NCI-H2107 treated with DMSO at 0.1 percent for 48 hours (cell line): ENCODE measurements around the gene HSD3B7.
A peak's percentile ranks its signal among the peaks of the same experiment; 100 is the strongest.

Experiments
- DNase-seq: peaks from one replicate; lab custom pipeline; 2025; ENCODE audit not compliant: unreplicated experiment; lab: John Stamatoyannopoulos, UW

Gene HSD3B7

DNA sequence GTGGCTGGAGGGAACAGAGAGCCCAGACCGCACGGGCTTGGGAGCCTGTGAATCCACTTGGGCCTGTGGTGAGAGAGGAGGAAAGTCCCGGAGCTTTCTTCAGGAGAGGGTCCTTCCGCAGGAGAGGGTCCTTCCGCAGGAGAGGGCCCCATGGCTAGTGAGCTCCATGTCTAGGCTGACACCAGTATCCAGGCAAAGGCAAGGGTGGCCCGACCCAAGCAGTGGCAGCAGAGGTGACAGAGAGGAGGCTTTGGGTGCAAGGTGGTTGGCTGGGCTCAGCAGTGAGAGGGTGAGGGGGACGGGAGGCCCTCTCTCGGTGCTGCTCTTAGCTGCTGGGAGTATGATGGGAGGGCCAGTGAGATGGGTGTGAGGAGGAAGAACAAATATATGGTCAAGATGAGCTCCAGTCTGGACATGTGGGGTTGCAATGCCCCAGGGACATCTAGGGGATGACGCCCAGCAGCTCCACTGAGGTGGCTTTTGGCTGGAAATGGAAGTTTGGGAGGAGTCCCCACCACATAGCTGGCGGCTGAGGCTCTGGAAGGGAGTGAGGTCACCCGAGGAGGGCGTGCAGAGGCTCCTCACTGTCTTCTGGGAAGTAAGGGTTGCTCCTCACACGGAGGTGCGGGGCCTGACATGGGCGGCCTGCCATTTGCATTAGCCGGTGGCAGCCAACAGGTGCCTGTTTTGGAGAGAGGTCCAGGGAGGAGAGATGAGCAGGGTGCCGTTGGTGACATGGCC is 2.3 kb upstream of the HSD3B7 start:
- DNase-seq = no peak

- DNase-seq = no peak
These were observed 1.6 kb upstream of the HSD3B7 start for GRCh38 chr16:30983289-30983889.

DNA sequence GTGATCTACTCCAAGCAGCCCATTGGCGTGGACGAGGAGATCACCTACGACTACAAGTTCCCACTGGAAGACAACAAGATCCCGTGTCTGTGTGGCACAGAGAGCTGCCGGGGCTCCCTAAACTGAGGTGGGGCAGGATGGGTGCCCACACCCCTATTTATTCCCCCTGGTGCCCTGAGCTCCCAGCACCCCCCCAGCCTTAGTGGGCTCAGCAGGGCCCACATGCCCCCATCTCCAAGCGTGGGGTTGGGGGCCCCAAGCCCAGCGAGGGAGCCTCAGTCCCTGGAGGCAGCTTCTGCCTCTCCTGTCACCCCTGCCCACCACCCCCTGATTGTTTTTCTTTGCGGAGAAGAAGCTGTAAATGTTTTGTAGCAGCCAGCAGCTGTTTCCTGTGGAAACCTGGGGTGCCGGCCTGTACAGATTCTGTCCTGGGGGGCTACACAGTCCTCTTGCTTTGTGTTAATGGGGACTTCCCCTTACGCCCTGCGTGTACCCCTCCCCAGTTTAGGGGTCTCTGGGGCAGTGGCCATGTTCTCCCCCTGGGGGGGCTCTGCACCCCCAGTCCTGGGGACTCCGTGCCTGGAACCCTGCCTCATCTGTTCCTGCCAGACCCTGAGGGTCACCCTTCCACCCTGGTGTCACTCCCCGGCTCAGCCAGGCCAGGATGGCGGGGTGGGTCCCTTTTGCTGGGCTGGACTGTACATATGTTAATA is 953 bp upstream of the HSD3B7 start:
- no peak for DNase-seq

GRCh38 chr16:30985401-30986128 is 558 bp downstream of the HSD3B7 start:
- DNase-seq = peak; percentile 76

- DNase-seq = no peak
These were observed 1.4 kb downstream of the HSD3B7 start for GRCh38 chr16:30986129-30986991.

DNA sequence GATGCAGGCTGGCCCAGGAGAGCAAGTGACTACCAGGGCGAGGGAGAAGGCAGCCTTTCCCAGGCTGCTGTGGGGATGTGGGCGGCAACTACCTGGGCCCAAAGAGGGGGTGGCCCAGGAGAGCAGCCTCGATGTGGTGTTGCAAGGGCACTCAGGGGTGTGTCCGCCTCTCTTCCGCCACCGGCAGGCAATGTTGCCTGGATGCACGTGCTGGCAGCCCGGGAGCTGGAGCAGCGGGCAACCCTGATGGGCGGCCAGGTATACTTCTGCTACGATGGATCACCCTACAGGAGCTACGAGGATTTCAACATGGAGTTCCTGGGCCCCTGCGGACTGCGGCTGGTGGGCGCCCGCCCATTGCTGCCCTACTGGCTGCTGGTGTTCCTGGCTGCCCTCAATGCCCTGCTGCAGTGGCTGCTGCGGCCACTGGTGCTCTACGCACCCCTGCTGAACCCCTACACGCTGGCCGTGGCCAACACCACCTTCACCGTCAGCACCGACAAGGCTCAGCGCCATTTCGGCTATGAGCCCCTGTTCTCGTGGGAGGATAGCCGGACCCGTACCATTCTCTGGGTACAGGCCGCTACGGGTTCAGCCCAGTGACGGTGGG is 2.7 kb downstream of the HSD3B7 start:
- no peak for DNase-seq

GRCh38 chr16:30989469-30990047 is 4.6 kb downstream of the HSD3B7 start:
- DNase-seq = no peak

GRCh38 chr16:30990105-30990504 is 5.1 kb downstream of the HSD3B7 start:
- DNase-seq = no peak

DNA sequence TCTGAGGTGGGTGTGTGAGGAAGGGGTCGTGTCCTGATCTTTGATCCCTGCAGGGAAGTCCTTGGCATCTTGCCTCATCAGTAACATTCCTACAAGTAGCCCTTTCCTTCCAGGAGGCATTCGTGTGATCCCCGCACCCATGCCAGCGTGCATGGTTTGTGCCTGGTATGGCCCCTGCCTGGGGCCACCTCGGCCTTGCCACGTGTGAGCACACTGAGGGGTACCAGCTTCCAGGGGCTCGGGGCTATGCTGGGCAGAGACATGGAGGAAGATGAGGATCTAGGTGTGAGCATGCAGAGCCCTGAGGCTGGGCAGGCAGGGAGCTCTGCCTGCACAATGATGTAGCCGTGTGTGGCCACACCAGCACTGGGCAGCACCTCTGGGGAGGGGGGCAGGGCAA is 6.0 kb downstream of the HSD3B7 start:
- DNase-seq = no peak

- DNase-seq = no peak
These were observed 7.3 kb downstream of the HSD3B7 start for GRCh38 chr16:30992276-30992780.

GRCh38 chr16:30992931-30993816 is 8.2 kb downstream of the HSD3B7 start:
- no peak for DNase-seq

DNA sequence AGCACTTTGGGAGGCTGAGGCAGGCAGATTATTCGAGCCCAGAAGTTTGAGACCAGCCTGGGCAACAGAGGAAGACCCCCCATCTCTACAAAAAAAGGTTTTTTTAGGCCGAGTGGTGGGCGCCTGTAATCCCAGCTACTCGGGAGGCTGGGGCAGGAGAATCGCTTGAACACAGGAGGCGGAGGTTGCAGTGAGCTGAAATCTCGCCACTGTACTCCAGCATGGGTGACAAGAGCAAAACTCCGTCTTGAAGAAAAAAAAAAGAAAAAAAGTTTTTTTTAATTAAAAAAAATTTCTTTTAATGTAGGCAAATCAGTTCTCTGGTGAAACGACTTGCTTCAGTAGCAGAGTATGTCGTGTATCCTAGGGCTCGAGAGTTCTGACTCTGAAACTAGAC is 10.9 kb downstream of the HSD3B7 start:
- no peak for DNase-seq

- DNase-seq = no peak
These were observed 11.4 kb downstream of the HSD3B7 start for GRCh38 chr16:30996324-30996984.

DNA sequence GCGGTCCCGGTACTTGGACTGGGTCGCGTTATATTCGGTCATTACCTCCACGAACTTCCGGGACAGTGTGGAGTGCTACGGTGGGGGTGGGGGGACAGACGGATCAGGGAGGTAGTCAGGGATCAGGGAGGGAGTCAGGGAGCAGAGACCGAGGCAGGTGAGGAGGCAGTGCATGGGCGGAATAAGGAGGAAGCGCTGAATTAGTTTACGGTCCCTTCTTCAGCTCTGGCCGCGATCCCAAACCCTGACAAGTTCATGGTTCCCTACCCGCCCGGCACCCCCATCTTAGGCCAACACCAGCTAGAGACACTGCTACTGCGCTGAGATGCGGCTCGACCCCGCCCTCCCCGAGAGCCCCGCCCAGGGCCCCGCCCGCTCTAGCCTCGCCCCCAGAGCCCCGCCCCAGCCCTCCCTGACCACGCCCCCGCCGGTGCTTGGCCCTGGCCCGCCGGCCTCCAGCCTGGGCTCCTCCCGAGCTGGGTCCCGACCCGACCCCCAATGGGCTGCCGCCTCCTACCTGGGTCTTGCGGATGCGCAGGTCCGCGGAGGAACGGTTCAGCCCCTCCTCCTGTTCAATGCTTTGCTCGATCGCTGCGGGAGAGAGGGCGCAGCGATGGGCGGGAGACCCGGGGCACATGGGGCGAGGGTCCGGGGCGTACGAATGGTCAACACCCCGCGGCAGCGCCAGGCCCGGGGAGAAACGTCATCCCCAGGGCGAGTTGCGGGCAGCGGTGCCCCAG is 12.1 kb downstream of the HSD3B7 start:
- DNase-seq = no peak

DNA sequence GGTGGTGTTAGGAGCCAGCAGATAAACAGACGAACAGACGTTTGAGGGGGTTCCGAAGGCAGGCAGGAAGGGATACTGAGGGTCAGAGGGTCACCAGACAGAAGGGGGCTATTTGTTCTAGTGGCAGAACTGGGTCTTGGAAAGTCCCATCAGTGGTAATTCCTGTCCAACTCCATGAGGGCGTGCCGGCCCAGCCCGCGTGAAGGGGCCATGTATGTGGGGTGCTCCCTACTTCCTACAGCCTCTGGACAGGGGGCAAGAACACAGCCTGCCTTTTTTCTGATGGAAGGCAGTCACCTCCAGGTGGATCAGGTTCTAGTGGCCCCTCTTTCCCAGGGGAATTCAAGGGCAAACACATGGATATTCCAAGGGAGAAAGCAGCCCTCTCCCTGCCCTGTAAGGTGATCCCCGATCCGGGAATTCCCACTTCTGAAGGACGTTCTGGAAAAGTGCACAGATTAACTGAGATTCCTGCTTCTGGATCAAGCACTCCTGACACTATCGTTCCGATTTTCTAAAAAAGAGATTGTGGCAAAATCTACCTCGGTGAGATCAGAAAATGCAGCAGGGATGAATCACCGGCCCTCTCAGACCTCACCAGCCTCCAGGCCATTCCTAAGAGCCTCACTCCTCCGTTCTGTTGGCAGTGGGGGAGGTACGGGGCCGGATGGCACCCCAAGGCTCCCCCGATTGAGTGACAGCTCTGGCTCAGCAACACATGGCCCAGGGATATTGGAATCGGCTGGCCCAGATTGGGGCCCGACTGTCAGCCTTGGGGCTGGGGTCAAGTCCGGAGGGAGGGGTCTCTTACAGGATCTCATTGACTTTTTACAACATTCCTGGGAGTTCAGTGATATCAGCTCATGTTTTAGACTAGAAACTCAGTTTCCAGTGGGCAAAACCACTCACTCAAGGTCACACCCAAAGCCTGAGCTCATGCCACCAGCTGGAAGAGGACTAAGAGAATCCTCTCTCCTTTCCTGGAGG is 13.0 kb downstream of the HSD3B7 start:
- DNase-seq = peak; percentile 12
